Fibroblast of lung (primary cell): ENCODE measurements around the gene RGPD6. TPM values are rescaled to one million over a fixed set of nuclear protein-coding genes. Genes with fewer than 3 reads are reported as not detected.
"Not testable (repeated sequence)": the region's sequence is repeated elsewhere in the genome, so short reads cannot be mapped to it uniquely, and the experiment has no call there.

Experiments
- DNase-seq, 2 donors: peaks; one replicate each; pipeline versions ENCODE4 v3.0.0 to v3.0.0-alpha.2; 2010; ENCODE audit warnings: low read depth in 2 of 2
- H2AFZ ChIP-seq: 2 replicates; pipeline ENCODE4 v1.5.1; 2012; ENCODE audit warnings: low read length, control low read depth, inconsistent platforms
- H3K27ac ChIP-seq: 2 replicates; pipeline ENCODE4 v1.5.1; 2011; ENCODE audit warnings: low read length, control low read depth; ENCODE audit not compliant: insufficient read depth
- H3K27me3 ChIP-seq: 2 replicates; pipeline ENCODE4 v1.5.1; 2011; ENCODE audit warnings: mild to moderate bottlenecking, low read length; ENCODE audit not compliant: control insufficient read depth, insufficient read depth
- H3K36me3 ChIP-seq: 2 replicates; pipeline ENCODE4 v1.5.1; 2011; ENCODE audit warnings: low read length; ENCODE audit not compliant: control insufficient read depth, insufficient read depth
- H3K4me1 ChIP-seq: 2 replicates; pipeline ENCODE4 v1.5.1; 2011; ENCODE audit warnings: low read length; ENCODE audit not compliant: control insufficient read depth, insufficient read depth; ENCODE audit errors: extremely low read depth
- H3K4me2 ChIP-seq: 2 replicates; pipeline ENCODE4 v1.5.1; 2011; ENCODE audit warnings: low read length, control low read depth; ENCODE audit not compliant: insufficient read depth; ENCODE audit errors: extremely low read depth
- H3K4me3 ChIP-seq, 4 experiments: fragments of 200-600 bp in 1 of 4; sonication (generic) in 1 of 4; replicated peaks in 1 of 4; 2 replicates each; pipeline ENCODE4 v1.5.1; 2011 to 2016; ENCODE audit warnings: low read length in 4 of 4, low read depth in 3 of 4, mild to moderate bottlenecking in 3 of 4, control low read depth in 2 of 4, inconsistent platforms in 1 of 4, mixed read lengths in 1 of 4; ENCODE audit not compliant: insufficient read depth in 1 of 4; ENCODE audit errors: control extremely low read depth in 1 of 4
- H3K79me2 ChIP-seq: 2 replicates; pipeline ENCODE4 v1.5.1; 2012; ENCODE audit warnings: mild to moderate bottlenecking, low read length, inconsistent platforms; ENCODE audit not compliant: control insufficient read depth, insufficient read depth
- H3K9ac ChIP-seq: 2 replicates; pipeline ENCODE4 v1.5.1; 2011; ENCODE audit warnings: mild to moderate bottlenecking, low read length, control low read depth; ENCODE audit not compliant: insufficient read depth
- H3K9me3 ChIP-seq: 2 replicates; pipeline ENCODE4 v1.5.1; 2012; ENCODE audit warnings: low read depth, low read length; ENCODE audit not compliant: control insufficient read depth, insufficient read depth
- H4K20me1 ChIP-seq: 2 replicates; pipeline ENCODE4 v1.5.1; 2011; ENCODE audit warnings: low read length; ENCODE audit not compliant: control insufficient read depth, insufficient read depth; ENCODE audit errors: extremely low read depth
- polyA minus RNA-seq: library from RNA; depleted of rRNA, polyadenylated mRNA; stranded (reverse); fragments of >200 nt; gene quantifications from 2 replicates; pipeline ENCODE4 v1.2.3, GENCODE V29; 2011; ENCODE audit warnings: low replicate concordance
- polyA plus RNA-seq, 2 donors: library from polyadenylated mRNA; depleted of rRNA in 1 of 2; stranded (reverse) in 1 of 2; unstranded in 1 of 2; fragments of >200 nt; gene quantifications; 2 replicates each; pipeline ENCODE4 v1.2.1, GENCODE V29; 2011 to 2012; ENCODE audit warnings: missing spikeins in 1 of 2
- total RNA-seq: library from RNA; depleted of rRNA; stranded (reverse); fragments of >200 nt; gene quantifications from 2 replicates; pipeline ENCODE4 v1.2.1, GENCODE V29; 2014

The RGPD6 gene
- 22.6 and 23.6 TPM in 2 replicates for total RNA-seq
- 9.5 and 10.5 TPM in 2 replicates for polyA plus RNA-seq
- polyA plus RNA-seq (2012) = 3.9 and 5.6 TPM in 2 replicates
- 0.37 and 1.6 TPM in 2 replicates for polyA minus RNA-seq

GRCh38 chr2:110576763-110577416 is at the start of gene RGPD6:
RGPD6 (minus strand) TSS chr2:110577222; CDS start chr2:110577024, 198 bp downstream.
- H4K20me1 ChIP-seq, H3K4me3 ChIP-seq, H3K27ac ChIP-seq, DNase-seq, H3K79me2 ChIP-seq, H3K9ac ChIP-seq, H2AFZ ChIP-seq, H3K36me3 ChIP-seq, H3K9me3 ChIP-seq, H3K4me2 ChIP-seq, H3K4me1 ChIP-seq, H3K27me3 ChIP-seq: not testable (repeated sequence)

GRCh38 chr2:110619326-110619939 is 42.4 kb upstream of the RGPD6 start:
- H3K36me3 ChIP-seq, H3K27me3 ChIP-seq, H3K9me3 ChIP-seq, H3K9ac ChIP-seq, H2AFZ ChIP-seq, H3K27ac ChIP-seq, H4K20me1 ChIP-seq, H3K4me3 ChIP-seq, DNase-seq, H3K79me2 ChIP-seq, H3K4me2 ChIP-seq, H3K4me1 ChIP-seq: not testable (repeated sequence)

- not testable (repeated sequence) for H3K9ac ChIP-seq, H3K4me2 ChIP-seq, H3K27me3 ChIP-seq, H3K36me3 ChIP-seq, H4K20me1 ChIP-seq, H3K79me2 ChIP-seq, H3K4me1 ChIP-seq, H3K9me3 ChIP-seq, H2AFZ ChIP-seq, H3K4me3 ChIP-seq, DNase-seq, H3K27ac ChIP-seq
Observed at GRCh38 chr2:110613927-110614326, 36.9 kb upstream of the RGPD6 start.

- H3K4me3 ChIP-seq, H3K4me2 ChIP-seq, H2AFZ ChIP-seq, H3K27me3 ChIP-seq, H3K9me3 ChIP-seq, H3K9ac ChIP-seq, H3K27ac ChIP-seq, DNase-seq, H3K36me3 ChIP-seq, H4K20me1 ChIP-seq, H3K79me2 ChIP-seq, H3K4me1 ChIP-seq: not testable (repeated sequence)
Observed at GRCh38 chr2:110610613-110611250, 33.7 kb upstream of the RGPD6 start.

GRCh38 chr2:110609843-110610612 is 33.0 kb upstream of the RGPD6 start:
- not testable (repeated sequence) for H3K4me1 ChIP-seq, H3K9me3 ChIP-seq, H3K4me3 ChIP-seq, H3K9ac ChIP-seq, H3K36me3 ChIP-seq, H3K27ac ChIP-seq, H3K79me2 ChIP-seq, H4K20me1 ChIP-seq, H3K27me3 ChIP-seq, H2AFZ ChIP-seq, H3K4me2 ChIP-seq, DNase-seq

- not testable (repeated sequence) for H3K27me3 ChIP-seq, H4K20me1 ChIP-seq, H3K9me3 ChIP-seq, H3K36me3 ChIP-seq, H3K4me2 ChIP-seq, DNase-seq, H3K4me1 ChIP-seq, H3K27ac ChIP-seq, H3K79me2 ChIP-seq, H3K4me3 ChIP-seq, H3K9ac ChIP-seq, H2AFZ ChIP-seq
Observed at GRCh38 chr2:110608788-110609502, 31.9 kb upstream of the RGPD6 start.
